ENCODE measurements around the gene EVC2.
"Not testable (repeated sequence)": the region's sequence is repeated elsewhere in the genome, so short reads cannot be mapped to it uniquely, and the experiment has no call there.

EVC2 gene

GRCh38 chr4:5618051-5618960, 90.1 kb downstream of the EVC2 start:
- no peak for DNase-seq

GRCh38 chr4:5616331-5616950, 91.9 kb downstream of the EVC2 start:
- no peak for DNase-seq

GRCh38 chr4:5615496-5616075, 92.8 kb downstream of the EVC2 start:
- no peak for DNase-seq

- no peak for DNase-seq
These were observed 96.6 kb downstream of the EVC2 start for GRCh38 chr4:5611750-5612149.

GRCh38 chr4:5609306-5610007, 98.9 kb downstream of the EVC2 start:
- no peak for DNase-seq

- DNase-seq, result not testable (repeated sequence)
These were observed 114.5 kb downstream of the EVC2 start for GRCh38 chr4:5593828-5594227.

- no peak for DNase-seq
These were observed 116.1 kb downstream of the EVC2 start for GRCh38 chr4:5592272-5592671.

GRCh38 chr4:5589495-5589894, 118.9 kb downstream of the EVC2 start:
- DNase-seq, result no peak

GRCh38 chr4:5588046-5588445, 120.3 kb downstream of the EVC2 start:
- no peak for DNase-seq

- no peak for DNase-seq
These were observed 132.4 kb downstream of the EVC2 start for GRCh38 chr4:5575941-5576340.

- no peak for DNase-seq
These were observed 134.0 kb downstream of the EVC2 start for GRCh38 chr4:5574386-5574785.

- no peak for DNase-seq
These were observed 134.4 kb downstream of the EVC2 start for GRCh38 chr4:5573965-5574364.

GRCh38 chr4:5572751-5573150, 135.6 kb downstream of the EVC2 start:
- DNase-seq, result no peak

GRCh38 chr4:5572114-5572513, 136.2 kb downstream of the EVC2 start:
- DNase-seq, result no peak

GRCh38 chr4:5571646-5572045, 136.7 kb downstream of the EVC2 start:
- DNase-seq, result no peak

- no peak for DNase-seq
These were observed 138.9 kb downstream of the EVC2 start for GRCh38 chr4:5569451-5569850.

- no peak for DNase-seq
These were observed 139.4 kb downstream of the EVC2 start for GRCh38 chr4:5568931-5569330.

- no peak for DNase-seq
These were observed 140.0 kb downstream of the EVC2 start for GRCh38 chr4:5568336-5568735.

- DNase-seq, result no peak
These were observed 141.4 kb downstream of the EVC2 start for GRCh38 chr4:5566991-5567390.

GRCh38 chr4:5566526-5566925, 141.8 kb downstream of the EVC2 start:
- DNase-seq, result no peak

- no peak for DNase-seq
These were observed 144.5 kb downstream of the EVC2 start for GRCh38 chr4:5563856-5564255.

GRCh38 chr4:5562476-5562875, 145.9 kb downstream of the EVC2 start:
- no peak for DNase-seq

- no peak for DNase-seq
These were observed 147.1 kb downstream of the EVC2 start for GRCh38 chr4:5561286-5561685.

All from DMS 273 treated with DMSO at 0.1 percent for 48 hours (cell line).